GM18870 (cell line): ENCODE results near the gene NT5DC1.
A peak's percentile ranks its signal among the peaks of the same experiment; 100 is the strongest.
"Not testable (repeated sequence)": the region's sequence is repeated elsewhere in the genome, so short reads cannot be mapped to it uniquely, and the experiment has no call there.

Experiments
- ATAC-seq: cut with Tn5 transposase; IDR thresholded peaks from one replicate; pipeline ENCODE4 v1.9.1; 2021; ENCODE audit warnings: moderate library complexity; ENCODE audit not compliant: unreplicated experiment

NT5DC1 gene

GRCh38 chr6:116088946-116089345 is 11.7 kb upstream of the NT5DC1 start:
- no peak for ATAC-seq

GRCh38 chr6:116090251-116090650 is 10.4 kb upstream of the NT5DC1 start:
- ATAC-seq = peak; percentile 69

- no peak for ATAC-seq
Observed at GRCh38 chr6:116094041-116094440, 6.6 kb upstream of the NT5DC1 start.

GRCh38 chr6:116096048-116096759 is 4.4 kb upstream of the NT5DC1 start:
- ATAC-seq = not testable (repeated sequence)

GRCh38 chr6:116096979-116097816 is 3.5 kb upstream of the NT5DC1 start:
- ATAC-seq = no peak

GRCh38 chr6:116099036-116099435 is 1.6 kb upstream of the NT5DC1 start:
- ATAC-seq = no peak

GRCh38 chr6:116101302-116101718 is 657 bp downstream of the NT5DC1 start:
- no peak for ATAC-seq

GRCh38 chr6:116101790-116102189 is 1.1 kb downstream of the NT5DC1 start:
- ATAC-seq = no peak

GRCh38 chr6:116102873-116103272 is 2.2 kb downstream of the NT5DC1 start:
- no peak for ATAC-seq

GRCh38 chr6:116104636-116105035 is 4.0 kb downstream of the NT5DC1 start:
- no peak for ATAC-seq

- ATAC-seq = no peak
Observed at GRCh38 chr6:116105247-116105646, 4.6 kb downstream of the NT5DC1 start.

GRCh38 chr6:116106146-116106545 is 5.5 kb downstream of the NT5DC1 start:
- ATAC-seq = no peak

- no peak for ATAC-seq
Observed at GRCh38 chr6:116108836-116109235, 8.2 kb downstream of the NT5DC1 start.

GRCh38 chr6:116111552-116112528 is 11.2 kb downstream of the NT5DC1 start:
- ATAC-seq = peak; percentile 76

- no peak for ATAC-seq
Observed at GRCh38 chr6:116113386-116113785, 12.7 kb downstream of the NT5DC1 start.

- no peak for ATAC-seq
Observed at GRCh38 chr6:116115781-116116180, 15.1 kb downstream of the NT5DC1 start.

- ATAC-seq = no peak
Observed at GRCh38 chr6:116118608-116119007, 18.0 kb downstream of the NT5DC1 start.

GRCh38 chr6:116120430-116120829 is 19.8 kb downstream of the NT5DC1 start:
- ATAC-seq = no peak

GRCh38 chr6:116126032-116126431 is 25.4 kb downstream of the NT5DC1 start, which contains the start of gene COL10A1:
TSS of gene COL10A1 (minus strand) at chr6:116126132. CDS start at chr6:116125492, 640 bp downstream.
- ATAC-seq = no peak

- no peak for ATAC-seq
Observed at GRCh38 chr6:116127771-116128493, 27.3 kb downstream of the NT5DC1 start.
